GM18868 (cell line): ENCODE results near the gene NPIPB6.

ENCODE experiments used
- ATAC-seq: cut with Tn5 transposase; IDR thresholded peaks from one replicate; pipeline ENCODE4 v1.9.1; 2021; ENCODE audit warnings: mild to moderate bottlenecking, moderate library complexity; ENCODE audit not compliant: unreplicated experiment

NPIPB6 gene

DNA sequence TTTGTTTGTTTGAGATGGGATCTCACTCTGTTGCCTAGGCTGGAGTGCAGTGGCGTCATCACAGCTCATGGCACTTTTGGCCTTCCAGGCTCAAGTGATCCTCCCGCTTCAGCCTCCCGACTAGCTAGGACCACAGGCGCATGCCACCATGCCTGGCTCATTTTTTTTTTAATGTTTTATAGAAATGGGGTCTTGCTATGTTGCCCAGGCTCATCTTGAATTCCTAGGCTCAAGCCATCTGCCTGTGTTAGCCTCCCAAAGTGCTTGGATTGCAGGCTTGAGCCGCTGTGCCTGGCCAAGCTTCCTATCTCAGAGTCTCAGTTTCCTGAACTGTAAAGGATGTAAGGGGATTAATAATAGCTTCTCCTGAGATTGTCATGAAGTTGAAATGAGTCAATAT is 63.0 kb downstream of the NPIPB6 start:
- ATAC-seq = no peak

DNA sequence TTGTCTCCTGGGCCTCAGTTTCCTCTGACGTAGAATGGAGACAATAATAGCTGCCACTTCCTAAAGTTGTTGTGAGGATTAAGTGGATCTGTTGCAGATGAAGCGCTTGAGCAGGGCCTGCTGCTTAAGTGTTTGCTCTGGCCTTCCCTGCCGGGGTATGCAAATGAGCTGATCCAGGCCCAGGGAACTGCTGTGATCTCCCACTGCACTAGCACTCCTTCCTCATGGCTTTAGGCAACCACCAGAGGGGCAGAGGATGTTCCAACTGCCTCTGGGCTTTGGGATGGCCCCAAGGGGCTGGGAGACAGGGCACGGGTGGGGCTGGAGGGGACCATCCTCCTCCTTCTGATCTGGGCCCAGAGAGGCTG is 64.8 kb downstream of the NPIPB6 start:
- ATAC-seq = no peak

DNA sequence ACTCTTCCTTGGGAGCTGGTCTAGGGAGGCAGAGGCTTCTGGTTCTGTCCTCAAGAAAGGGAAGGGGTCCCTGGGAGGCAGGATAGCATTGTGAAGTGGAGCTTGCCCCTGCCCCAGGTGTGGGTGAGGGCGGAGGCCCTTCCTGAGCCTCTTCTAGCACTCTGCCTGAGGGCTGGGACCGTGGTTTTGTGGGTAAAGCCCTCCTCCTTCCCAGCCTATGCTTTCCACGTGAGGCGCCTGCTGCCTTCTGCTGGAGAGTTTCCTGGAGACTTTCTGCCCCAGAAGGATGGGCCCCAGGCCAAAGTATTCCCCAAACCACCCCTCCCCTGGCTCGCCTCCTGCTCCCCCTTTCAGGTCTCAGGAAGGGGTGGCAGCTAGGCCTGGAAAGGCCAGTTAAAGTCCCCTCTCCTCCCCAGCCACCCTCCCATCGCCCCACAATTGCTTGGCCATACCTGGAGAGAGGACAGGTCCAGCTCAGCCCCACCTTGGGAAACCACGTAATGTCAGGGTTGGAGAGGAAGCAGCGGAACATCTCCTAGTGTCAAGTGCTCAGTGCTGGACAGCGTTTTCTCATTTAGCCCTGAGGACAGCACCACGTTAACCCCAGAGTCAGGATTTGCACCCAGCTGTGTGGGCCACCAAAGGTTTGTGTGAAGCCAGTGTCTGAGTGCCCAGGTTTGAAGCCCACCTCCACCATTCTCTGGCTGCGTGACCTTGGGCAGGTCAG is 65.4 kb downstream of the NPIPB6 start:
- ATAC-seq = no peak

DNA sequence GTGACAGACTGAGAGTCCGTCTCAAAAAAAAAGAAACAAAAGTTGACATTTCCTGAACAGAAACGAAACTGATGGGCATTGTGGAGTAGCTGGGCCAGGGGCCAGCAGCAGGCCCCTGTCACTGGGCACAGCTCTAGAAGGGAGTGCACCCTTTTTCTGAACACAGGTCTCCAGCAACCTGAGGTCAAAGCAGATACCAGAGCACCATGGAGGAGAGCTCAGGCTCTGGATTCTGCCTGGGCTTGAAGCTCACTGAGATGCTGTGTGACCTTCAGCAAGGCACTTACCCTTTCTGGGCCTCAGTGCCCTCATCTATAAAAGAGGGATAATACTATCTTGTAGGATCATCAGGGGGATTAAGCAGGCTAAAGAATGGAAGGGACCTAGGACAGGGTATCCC is 66.0 kb downstream of the NPIPB6 start:
- ATAC-seq = no peak

DNA sequence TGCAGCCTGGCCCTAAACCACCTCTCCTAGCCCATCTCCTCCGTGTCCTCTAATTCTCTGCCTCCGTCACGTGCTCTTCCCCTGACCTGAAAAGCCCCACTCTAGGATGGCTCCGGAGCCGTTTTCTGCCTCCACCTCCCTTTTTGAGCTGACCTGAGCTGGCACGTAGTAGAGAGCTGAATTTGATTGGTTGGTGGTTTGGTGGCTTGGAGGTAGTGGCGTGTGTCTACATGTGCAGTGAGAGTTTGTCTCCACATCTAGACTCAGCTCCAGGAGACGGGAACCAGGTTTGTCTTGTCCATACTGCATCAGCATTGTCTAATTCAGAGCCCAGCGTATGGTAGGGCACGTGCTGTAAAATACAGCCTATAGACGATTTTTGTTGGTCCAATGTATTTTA is 68.0 kb downstream of the NPIPB6 start:
- no peak for ATAC-seq

DNA sequence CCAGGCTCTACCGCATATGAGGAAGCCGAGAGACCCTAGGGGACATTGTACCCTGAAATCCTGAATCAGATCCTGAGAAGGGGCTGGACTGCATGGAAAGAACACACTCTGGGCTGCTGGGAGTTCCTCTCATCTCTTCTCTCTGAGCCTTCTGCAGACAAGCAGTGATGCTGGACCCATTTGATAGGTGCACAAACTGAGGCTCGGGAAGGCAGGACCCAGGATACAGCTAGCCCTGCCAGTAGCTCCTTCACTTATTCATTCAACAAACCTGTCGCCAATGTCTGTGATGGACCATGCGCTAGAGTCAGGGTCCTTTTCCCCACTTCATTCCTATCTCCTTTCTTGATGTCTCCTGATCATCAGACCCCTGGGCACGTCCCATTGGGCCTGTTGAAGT is 69.1 kb downstream of the NPIPB6 start:
- ATAC-seq = no peak

DNA sequence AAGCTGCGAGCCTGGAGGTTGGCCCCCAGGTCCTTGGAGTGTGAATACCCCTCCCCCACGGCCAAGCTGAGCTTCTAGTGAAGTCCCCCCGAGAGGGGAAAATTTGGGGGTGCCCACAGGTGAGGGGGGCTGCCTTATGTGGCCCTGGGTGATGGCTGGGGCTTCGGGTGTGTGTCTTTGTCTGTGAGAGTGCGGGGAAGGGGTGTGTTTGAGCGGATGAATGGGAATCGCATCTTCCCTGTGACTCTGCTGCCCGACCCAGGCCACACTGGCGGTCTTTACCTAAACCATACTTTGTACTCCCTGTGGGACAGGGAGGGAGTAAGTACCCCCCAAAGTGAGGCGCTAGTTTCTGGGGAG is 69.7 kb downstream of the NPIPB6 start:
- no peak for ATAC-seq

DNA sequence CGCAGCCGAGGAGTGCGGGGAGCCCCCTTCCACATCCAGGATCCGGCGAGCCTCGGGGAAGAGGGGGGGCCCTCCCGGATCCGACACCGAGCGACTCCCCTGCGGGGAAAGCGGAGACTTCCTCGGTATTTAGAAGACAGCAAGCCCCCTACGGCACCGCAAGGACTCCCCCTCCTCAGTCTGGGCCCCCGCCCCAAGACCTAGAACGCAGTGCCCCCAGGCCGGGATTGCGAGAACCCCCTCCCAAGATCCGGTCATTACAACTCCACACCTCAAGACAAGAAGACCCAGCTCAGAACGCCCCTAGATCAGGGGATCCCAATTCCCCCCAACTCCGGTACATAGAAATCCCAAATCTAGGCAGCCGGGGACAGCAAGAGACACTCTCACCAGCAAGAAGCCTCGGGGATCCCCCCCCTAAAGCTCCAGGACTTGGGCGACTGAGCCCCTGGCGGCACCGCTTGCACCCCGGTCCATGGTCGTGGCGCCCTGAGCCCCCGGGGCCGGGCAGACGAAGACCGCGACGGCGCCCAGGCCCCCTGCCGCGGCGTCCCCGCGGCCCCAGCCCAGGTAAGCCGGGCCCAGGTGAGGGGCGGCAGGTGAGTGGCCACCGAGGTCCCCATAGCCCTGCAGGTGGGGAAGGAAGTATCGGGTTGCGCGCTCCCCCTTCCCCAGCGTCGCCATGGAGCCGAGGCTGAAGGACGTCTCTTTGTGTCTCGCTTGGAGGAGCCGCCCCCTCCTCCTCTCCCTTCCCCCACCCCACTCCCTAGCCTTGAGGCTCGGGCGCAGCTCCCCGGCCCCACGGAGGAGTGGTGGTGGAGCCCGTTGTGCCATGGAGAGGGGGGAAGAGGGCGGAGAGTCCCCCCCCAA is 70.3 kb downstream of the NPIPB6 start:
- ATAC-seq = no peak
